Measurements from ENCODE around the gene HOGA1. TPM values are rescaled to one million over a fixed set of nuclear protein-coding genes. Genes with fewer than 3 reads are reported as not detected.
A peak's percentile ranks its signal among the peaks of the same experiment; 100 is the strongest.
"Not testable (repeated sequence)": the region's sequence is repeated elsewhere in the genome, so short reads cannot be mapped to it uniquely, and the experiment has no call there.

The HOGA1 gene
- polyA plus RNA-seq, 1 of the 3 experiments (the other 2 are of a cell fraction): 2.9 TPM

- CTCF ChIA-PET: interaction anchor here (1.0 to 1.5 kb wide), 4 partner anchors 25 to 82 kb away, joined by 3 to 4 read pairs (median 3); partner anchors contain the start of gene AVPI1
- Histone ChIP-seq H3K9me2 (no peaks in the 10 kb centered on the region), H2AFZ (ENCODE audit: low read depth) (peak overlapping the region; percentile 90), H3K9me3 (no peaks in the 10 kb centered on the region), H3K27me3 (ENCODE audit: insufficient read depth) (no peaks in the 10 kb centered on the region), H3K9ac (no peak overlapping the region), H3K79me2 (ENCODE audit: insufficient read depth) (peaks cover 17% of the 10 kb centered on the region), H3K4me3 (ENCODE audit: low read depth in 2 of 2, low read length in 1 of 2) (peak overlapping the region; percentile 78 to 94; a peak in 3 of 4 replicates), H4K20me1 (ENCODE audit: insufficient read depth) (no peaks in the 10 kb centered on the region), H3K36me3 (replicated peaks in 1 of 2; ENCODE audit: control insufficient read depth in 1 of 2, insufficient read depth in 2 of 2, low read length in 1 of 2) (no peaks in the 10 kb centered on the region), H3K27ac (ENCODE audit: low read depth in 2 of 2, low read length in 1 of 2) (peak overlapping the region in 1 of 2 experiments; percentile 56; a peak in 1 of 4 replicates), H3F3A (replicated peaks; ENCODE audit: insufficient read depth) (peaks cover 6% of the 10 kb centered on the region), H3K4me2 (peak overlapping the region; percentile 69), H3K4me1 (ENCODE audit: control insufficient read depth in 1 of 2, insufficient read depth in 2 of 2, low read depth in 1 of 2, low read length in 1 of 2) (peaks cover 4% of the 10 kb centered on the region in 2 experiments; a peak in 2 of 4 replicates)
- POLR2A ChIA-PET: no interaction called here
- TF ChIP-seq GABPA (IDR thresholded peaks at IDR 0.05; ENCODE audit: low read depth) (no peak), CTCF (IDR thresholded peaks at IDR 0.05) (peak; percentile 36; the same call in 1 of the 2 replicates), CHD2 (IDR thresholded peaks at IDR 0.05; ENCODE audit: low read length, partially characterized antibody) (no peak)
- WGBS (ENCODE audit: low lambda C conversion rate): 80% methylated on average over 8 of the region's 8 CpGs
- no peak for DNase-seq
Observed at GRCh38 chr10:97633921-97634320, 49.7 kb downstream of the HOGA1 start.

GRCh38 chr10:97635577-97635976 is 51.4 kb downstream of the HOGA1 start:
- DNase-seq: no peak

GRCh38 chr10:97639090-97639489 is 54.9 kb downstream of the HOGA1 start:
- H3K4me3 ChIP-seq (ENCODE audit: low read depth in 2 of 2, low read length in 1 of 2); H3F3A ChIP-seq (replicated peaks; ENCODE audit: insufficient read depth); DNase-seq; H2AFZ ChIP-seq (ENCODE audit: low read depth); H3K4me2 ChIP-seq; H3K4me1 ChIP-seq (ENCODE audit: control insufficient read depth in 1 of 2, insufficient read depth in 2 of 2, low read depth in 1 of 2, low read length in 1 of 2); H3K27me3 ChIP-seq (ENCODE audit: insufficient read depth); H3K36me3 ChIP-seq (replicated peaks in 1 of 2; ENCODE audit: control insufficient read depth in 1 of 2, insufficient read depth in 2 of 2, low read length in 1 of 2); H3K9ac ChIP-seq; H4K20me1 ChIP-seq (ENCODE audit: insufficient read depth); POLR2A ChIA-PET; H3K9me3 ChIP-seq; H3K27ac ChIP-seq (ENCODE audit: low read depth in 2 of 2, low read length in 1 of 2); H3K9me2 ChIP-seq: not testable (repeated sequence)
- WGBS (ENCODE audit: low lambda C conversion rate): 73% methylated on average over 3 of the region's 3 CpGs
- CTCF ChIA-PET: interaction anchor here (1.1 kb wide), 1 partner anchor 63 kb away, joined by 3 read pairs; no protein-coding TSS in a partner anchor
- H3K79me2 ChIP-seq (ENCODE audit: insufficient read depth): peaks cover 34% of the 10 kb centered on the region

More at GRCh38 chr10:97635577-97635976, 51.4 kb downstream of the HOGA1 start:
- POLR2A ChIA-PET: no interaction called here
- no peak overlapping the region for H2AFZ ChIP-seq (ENCODE audit: low read depth)
- no peak overlapping the region for H3K4me2 ChIP-seq
- H3K79me2 ChIP-seq (ENCODE audit: insufficient read depth): peaks cover 17% of the 10 kb centered on the region
- H3K4me1 ChIP-seq (ENCODE audit: control insufficient read depth in 1 of 2, insufficient read depth in 2 of 2, low read depth in 1 of 2, low read length in 1 of 2): peaks cover 4% of the 10 kb centered on the region in 2 experiments; a peak in 2 of 4 replicates
- no peak overlapping the region for H3K9ac ChIP-seq
- CTCF ChIA-PET: interaction anchor here (0.9 kb wide), 1 partner anchor 41 kb away, joined by 4 read pairs; no protein-coding TSS in a partner anchor
- TF ChIP-seq NFIC (IDR thresholded peaks at IDR 0.05; ENCODE audit: borderline replicate concordance) (no peak), RAD21 (IDR thresholded peaks at IDR 0.05; ENCODE audit: low read length) (no peak), RCOR1 (IDR thresholded peaks at IDR 0.05; ENCODE audit: low read length) (no peak), MXI1 (IDR thresholded peaks at IDR 0.05; ENCODE audit: low read depth, low read length) (no peak), MEF2A (IDR thresholded peaks at IDR 0.05; ENCODE audit: borderline replicate concordance, low read depth) (no peak), CHD2 (IDR thresholded peaks at IDR 0.05; ENCODE audit: low read length, partially characterized antibody) (no peak), SMC3 (IDR thresholded peaks at IDR 0.05; ENCODE audit: low read depth, low read length) (no peak), ELF1 (IDR thresholded peaks at IDR 0.05) (no peak), FOXJ3 (CRISPR knock-in tag; IDR thresholded peaks at IDR 0.05) (no peak), REST (IDR thresholded peaks at IDR 0.05; ENCODE audit: low read depth, low read length) (no peak), USF2 (IDR thresholded peaks at IDR 0.05; ENCODE audit: borderline replicate concordance, low read depth, low read length) (no peak)
- no peak overlapping the region for H3K4me3 ChIP-seq (ENCODE audit: low read depth in 2 of 2, low read length in 1 of 2)
- 68% methylated on average over 1 of the region's 1 CpG for WGBS (ENCODE audit: low lambda C conversion rate)
- H3K9me3 ChIP-seq: no peaks in the 10 kb centered on the region
- no peaks in the 10 kb centered on the region for H3K36me3 ChIP-seq (replicated peaks in 1 of 2; ENCODE audit: control insufficient read depth in 1 of 2, insufficient read depth in 2 of 2, low read length in 1 of 2)
- H3K27me3 ChIP-seq (ENCODE audit: insufficient read depth): no peaks in the 10 kb centered on the region
- no peak overlapping the region for H3K27ac ChIP-seq (ENCODE audit: low read depth in 2 of 2, low read length in 1 of 2)
- no peaks in the 10 kb centered on the region for H4K20me1 ChIP-seq (ENCODE audit: insufficient read depth)
- H3F3A ChIP-seq (replicated peaks; ENCODE audit: insufficient read depth): peaks cover 6% of the 10 kb centered on the region
- H3K9me2 ChIP-seq: no peaks in the 10 kb centered on the region
